Liver (tissue), 3 donors: Measurements from ENCODE around the gene KMT2A.

Source experiments
- ATF3 ChIP-seq: IDR thresholded peaks from 2 replicates; pipeline ENCODE4 v1.6.1; 2016; ENCODE audit warnings: antibody characterized with exemption
- FOXA1 ChIP-seq: IDR thresholded peaks from 2 replicates; pipeline ENCODE4 v1.6.1; 2016; ENCODE audit warnings: antibody characterized with exemption
- GABPA ChIP-seq, 2 donors: IDR thresholded peaks in 1 of 2; conservative IDR thresholded peaks in 1 of 2; 2 replicates each; pipeline ENCODE4 v1.6.1; 2016; ENCODE audit warnings: antibody characterized with exemption in 2 of 2, mild to moderate bottlenecking in 1 of 2, moderate library complexity in 1 of 2
- MAX ChIP-seq: IDR thresholded peaks from 2 replicates; pipeline ENCODE4 v1.6.1; 2016; ENCODE audit warnings: antibody characterized with exemption
- RAD21 ChIP-seq, 2 donors: IDR thresholded peaks; 2 replicates each; pipeline ENCODE4 v1.6.1; 2016; ENCODE audit warnings: antibody characterized with exemption in 2 of 2, mild to moderate bottlenecking in 2 of 2
- SP1 ChIP-seq: IDR thresholded peaks from 2 replicates; pipeline ENCODE4 v1.6.1; 2018; ENCODE audit warnings: antibody characterized with exemption, mild to moderate bottlenecking
- TAF1 ChIP-seq: conservative IDR thresholded peaks from 2 replicates; pipeline ENCODE4 v1.6.1; 2016; ENCODE audit warnings: antibody characterized with exemption, mild to moderate bottlenecking
- TF ChIP-seq, protein P1 (sequence below): fragments of 150-350 bp; IDR thresholded peaks from 2 replicates; pipeline ENCODE4 v1.5.1; 2017; ENCODE audit warnings: improper control_type of control experiment, low read depth, low read length; ENCODE audit not compliant: missing input control
- TF ChIP-seq, protein P2 (sequence below): IDR thresholded peaks from 2 replicates; pipeline ENCODE4 v1.6.1; 2016; ENCODE audit warnings: antibody characterized with exemption, mild to moderate bottlenecking
- donor health status: healthy.
- donor health status: healthy.

GRCh38 chr11:118434123-118434552, 2.2 kb upstream of the KMT2A start:
- TF ChIP-seq, protein P1, sequence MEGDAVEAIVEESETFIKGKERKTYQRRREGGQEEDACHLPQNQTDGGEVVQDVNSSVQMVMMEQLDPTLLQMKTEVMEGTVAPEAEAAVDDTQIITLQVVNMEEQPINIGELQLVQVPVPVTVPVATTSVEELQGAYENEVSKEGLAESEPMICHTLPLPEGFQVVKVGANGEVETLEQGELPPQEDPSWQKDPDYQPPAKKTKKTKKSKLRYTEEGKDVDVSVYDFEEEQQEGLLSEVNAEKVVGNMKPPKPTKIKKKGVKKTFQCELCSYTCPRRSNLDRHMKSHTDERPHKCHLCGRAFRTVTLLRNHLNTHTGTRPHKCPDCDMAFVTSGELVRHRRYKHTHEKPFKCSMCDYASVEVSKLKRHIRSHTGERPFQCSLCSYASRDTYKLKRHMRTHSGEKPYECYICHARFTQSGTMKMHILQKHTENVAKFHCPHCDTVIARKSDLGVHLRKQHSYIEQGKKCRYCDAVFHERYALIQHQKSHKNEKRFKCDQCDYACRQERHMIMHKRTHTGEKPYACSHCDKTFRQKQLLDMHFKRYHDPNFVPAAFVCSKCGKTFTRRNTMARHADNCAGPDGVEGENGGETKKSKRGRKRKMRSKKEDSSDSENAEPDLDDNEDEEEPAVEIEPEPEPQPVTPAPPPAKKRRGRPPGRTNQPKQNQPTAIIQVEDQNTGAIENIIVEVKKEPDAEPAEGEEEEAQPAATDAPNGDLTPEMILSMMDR: no peak
- TF ChIP-seq GABPA (IDR thresholded peaks at IDR 0.05 in 1 of 2, conservative IDR thresholded peaks at IDR 0.05 in 1 of 2) (no peak), TAF1 (no peak), MAX (no peak), SP1 (no peak), RAD21 (IDR thresholded peaks at IDR 0.05) (no peak), ATF3 (no peak), FOXA1 (no peak)
- TF ChIP-seq, protein P2, sequence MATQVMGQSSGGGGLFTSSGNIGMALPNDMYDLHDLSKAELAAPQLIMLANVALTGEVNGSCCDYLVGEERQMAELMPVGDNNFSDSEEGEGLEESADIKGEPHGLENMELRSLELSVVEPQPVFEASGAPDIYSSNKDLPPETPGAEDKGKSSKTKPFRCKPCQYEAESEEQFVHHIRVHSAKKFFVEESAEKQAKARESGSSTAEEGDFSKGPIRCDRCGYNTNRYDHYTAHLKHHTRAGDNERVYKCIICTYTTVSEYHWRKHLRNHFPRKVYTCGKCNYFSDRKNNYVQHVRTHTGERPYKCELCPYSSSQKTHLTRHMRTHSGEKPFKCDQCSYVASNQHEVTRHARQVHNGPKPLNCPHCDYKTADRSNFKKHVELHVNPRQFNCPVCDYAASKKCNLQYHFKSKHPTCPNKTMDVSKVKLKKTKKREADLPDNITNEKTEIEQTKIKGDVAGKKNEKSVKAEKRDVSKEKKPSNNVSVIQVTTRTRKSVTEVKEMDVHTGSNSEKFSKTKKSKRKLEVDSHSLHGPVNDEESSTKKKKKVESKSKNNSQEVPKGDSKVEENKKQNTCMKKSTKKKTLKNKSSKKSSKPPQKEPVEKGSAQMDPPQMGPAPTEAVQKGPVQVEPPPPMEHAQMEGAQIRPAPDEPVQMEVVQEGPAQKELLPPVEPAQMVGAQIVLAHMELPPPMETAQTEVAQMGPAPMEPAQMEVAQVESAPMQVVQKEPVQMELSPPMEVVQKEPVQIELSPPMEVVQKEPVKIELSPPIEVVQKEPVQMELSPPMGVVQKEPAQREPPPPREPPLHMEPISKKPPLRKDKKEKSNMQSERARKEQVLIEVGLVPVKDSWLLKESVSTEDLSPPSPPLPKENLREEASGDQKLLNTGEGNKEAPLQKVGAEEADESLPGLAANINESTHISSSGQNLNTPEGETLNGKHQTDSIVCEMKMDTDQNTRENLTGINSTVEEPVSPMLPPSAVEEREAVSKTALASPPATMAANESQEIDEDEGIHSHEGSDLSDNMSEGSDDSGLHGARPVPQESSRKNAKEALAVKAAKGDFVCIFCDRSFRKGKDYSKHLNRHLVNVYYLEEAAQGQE: no peak
